Caco-2 (cell line): ENCODE data around the gene TMEM30A. TPM values are rescaled to one million over a fixed set of nuclear protein-coding genes. Genes with fewer than 3 reads are reported as not detected.
A peak's percentile ranks its signal among the peaks of the same experiment; 100 is the strongest.

Source experiments
- BruUV-seq: library from RNA; stranded (reverse); fragments of 400-500 nt; replicated peaks from 2 replicates; lab custom pipeline; 2021; lab: Mats Ljungman, UMichigan
- CTCF ChIA-PET: fragments of 300-600 bp; sonication (Branson Sonifier 250); formaldehyde crosslinking; loops from one replicate; lab custom pipeline; 2022; ENCODE audit warnings: antibody characterized with exemption; lab: Charles Lee
- POLR2A ChIA-PET: fragments of 300-600 bp; sonication (Branson Sonifier 250); formaldehyde crosslinking; loops from one replicate; lab custom pipeline; 2022; ENCODE audit warnings: antibody characterized with exemption; lab: Charles Lee
- DNase-seq, 2 experiments: peaks; one replicate each; pipeline versions ENCODE4 v3.0.0 to v3.0.0-alpha.2; 2020 to 2022
- H3K27me3 ChIP-seq: replicated peaks from 2 replicates; pipeline ENCODE4 v1.6.0; 2011; ENCODE audit warnings: low read length; ENCODE audit not compliant: control insufficient read depth, insufficient read depth
- H3K36me3 ChIP-seq: 2 replicates; pipeline ENCODE4 v1.5.1; 2011; ENCODE audit warnings: low read length; ENCODE audit not compliant: control insufficient read depth, insufficient read depth
- H3K4me1 ChIP-seq: fragments of 250-450 bp; sonication (Bioruptor Pico); 2 replicates; pipeline ENCODE4 v1.5.1; 2020; ENCODE audit warnings: mild to moderate bottlenecking
- H3K4me3 ChIP-seq: 2 replicates; pipeline ENCODE4 v1.5.1; 2011; ENCODE audit warnings: low read depth, mild to moderate bottlenecking, control low read depth, low read length
- H3K9me3 ChIP-seq: fragments of 250-450 bp; sonication (Bioruptor Pico); 2 replicates; pipeline ENCODE4 v1.5.1; 2020; ENCODE audit warnings: mild to moderate bottlenecking, moderate library complexity
- H3K27ac Mint-ChIP-seq: one replicate; pipeline ENCODE4 v1.8.0; 2022; ENCODE audit warnings: mixed read lengths; ENCODE audit not compliant: unreplicated experiment
- H3K27me3 Mint-ChIP-seq: one replicate; pipeline ENCODE4 v1.8.0; 2022; ENCODE audit warnings: mixed read lengths; ENCODE audit not compliant: insufficient read depth, unreplicated experiment
- H3K36me3 Mint-ChIP-seq: one replicate; pipeline ENCODE4 v1.8.0; 2022; ENCODE audit warnings: mild to moderate bottlenecking, mixed read lengths; ENCODE audit not compliant: insufficient read depth, unreplicated experiment
- H3K4me1 Mint-ChIP-seq: one replicate; pipeline ENCODE4 v1.8.0; 2022; ENCODE audit warnings: low read depth, mixed read lengths; ENCODE audit not compliant: unreplicated experiment
- H3K4me3 Mint-ChIP-seq: one replicate; pipeline ENCODE4 v1.8.0; 2022; ENCODE audit warnings: mild to moderate bottlenecking, moderate library complexity, mixed read lengths; ENCODE audit not compliant: unreplicated experiment
- H3K9me3 Mint-ChIP-seq: one replicate; pipeline ENCODE4 v1.8.0; 2022; ENCODE audit warnings: mixed read lengths; ENCODE audit not compliant: unreplicated experiment
- intact Hi-C: fragments of 100-400 bp; cut with micrococcal nuclease; formaldehyde crosslinking; loops from one replicate; pipeline ENCODE4 v1.10.0; 2022; ENCODE audit not compliant: unreplicated experiment
- total RNA-seq: library from RNA; stranded (reverse); gene quantifications from 2 replicates; pipeline ENCODE4 v1.2.3, GENCODE V29; 2022
- TF ChIP-seq, protein P1 (sequence below), 2 experiments: fragments of 200-600 bp in 1 of 2; IDR thresholded peaks; 1 replicate in 1 of 2; 2 replicates in 1 of 2; pipeline versions ENCODE4 v1.5.1 to v1.8.0; 2011 to 2022; ENCODE audit warnings: antibody characterized with exemption in 1 of 2, control low read depth in 1 of 2, inconsistent platforms in 1 of 2, low read depth in 1 of 2, low read length in 1 of 2, mild to moderate bottlenecking in 1 of 2, moderate library complexity in 1 of 2; ENCODE audit not compliant: insufficient read depth in 1 of 2, severe bottlenecking in 1 of 2, unreplicated experiment in 1 of 2

The TMEM30A gene
- total RNA-seq, 1 experiment from 2014 or later = 55.8 TPM

- TSS peak; percentile 64 for BruUV-seq
- H3K27ac Mint-ChIP-seq = peak within 1 kb of the TSS; percentile 43
- peak within 1 kb of the TSS; percentile 82 for H3K4me3 Mint-ChIP-seq
- H3K4me1 ChIP-seq = peaks cover 10% of the 10 kb centered on the region
- H3K4me3 ChIP-seq = peak within 1 kb of the TSS; percentile 45
- CTCF ChIA-PET = interaction anchor here (1.1 to 2.2 kb wide), 4 partner anchors 12 to 271 kb away, joined by 3 to 8 read pairs (median 5); no protein-coding TSS in a partner anchor
- DNase-seq = peak; percentile 77 to 78
- H3K9me3 Mint-ChIP-seq = no peaks in the 10 kb centered on the region
- H3K27me3 ChIP-seq = no peaks in the 10 kb centered on the region
- POLR2A ChIA-PET = no interaction called here
- H3K36me3 Mint-ChIP-seq = peaks cover 6% of the 10 kb centered on the region
- H3K9me3 ChIP-seq = no peaks in the 10 kb centered on the region
- intact Hi-C loops = loop anchor here (5.0 to 10.0 kb wide), 5 partner anchors 131 to 1529 kb away; no protein-coding TSS in a partner anchor
- no peaks in the 10 kb centered on the region for H3K27me3 Mint-ChIP-seq
- peaks cover 16% of the 10 kb centered on the region for H3K4me1 Mint-ChIP-seq
- no peaks in the 10 kb centered on the region for H3K36me3 ChIP-seq
- TF ChIP-seq, protein P1, sequence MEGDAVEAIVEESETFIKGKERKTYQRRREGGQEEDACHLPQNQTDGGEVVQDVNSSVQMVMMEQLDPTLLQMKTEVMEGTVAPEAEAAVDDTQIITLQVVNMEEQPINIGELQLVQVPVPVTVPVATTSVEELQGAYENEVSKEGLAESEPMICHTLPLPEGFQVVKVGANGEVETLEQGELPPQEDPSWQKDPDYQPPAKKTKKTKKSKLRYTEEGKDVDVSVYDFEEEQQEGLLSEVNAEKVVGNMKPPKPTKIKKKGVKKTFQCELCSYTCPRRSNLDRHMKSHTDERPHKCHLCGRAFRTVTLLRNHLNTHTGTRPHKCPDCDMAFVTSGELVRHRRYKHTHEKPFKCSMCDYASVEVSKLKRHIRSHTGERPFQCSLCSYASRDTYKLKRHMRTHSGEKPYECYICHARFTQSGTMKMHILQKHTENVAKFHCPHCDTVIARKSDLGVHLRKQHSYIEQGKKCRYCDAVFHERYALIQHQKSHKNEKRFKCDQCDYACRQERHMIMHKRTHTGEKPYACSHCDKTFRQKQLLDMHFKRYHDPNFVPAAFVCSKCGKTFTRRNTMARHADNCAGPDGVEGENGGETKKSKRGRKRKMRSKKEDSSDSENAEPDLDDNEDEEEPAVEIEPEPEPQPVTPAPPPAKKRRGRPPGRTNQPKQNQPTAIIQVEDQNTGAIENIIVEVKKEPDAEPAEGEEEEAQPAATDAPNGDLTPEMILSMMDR (IDR thresholded peaks at IDR 0.05; ENCODE audit: insufficient read depth in 1 of 2, low read depth in 1 of 2, low read length in 1 of 2, severe bottlenecking in 1 of 2, unreplicated experiment in 1 of 2) = peak in 1 of 2 experiments; percentile 11
Measured at GRCh38 chr6:75205776-75206575, 78.6 kb downstream of the TMEM30A start, which contains the start of gene COL12A1. Gene COL12A1, minus strand, starts transcription at chr6:75206053. Its CDS starts 3,261 bp downstream, at chr6:75202792.

DNA sequence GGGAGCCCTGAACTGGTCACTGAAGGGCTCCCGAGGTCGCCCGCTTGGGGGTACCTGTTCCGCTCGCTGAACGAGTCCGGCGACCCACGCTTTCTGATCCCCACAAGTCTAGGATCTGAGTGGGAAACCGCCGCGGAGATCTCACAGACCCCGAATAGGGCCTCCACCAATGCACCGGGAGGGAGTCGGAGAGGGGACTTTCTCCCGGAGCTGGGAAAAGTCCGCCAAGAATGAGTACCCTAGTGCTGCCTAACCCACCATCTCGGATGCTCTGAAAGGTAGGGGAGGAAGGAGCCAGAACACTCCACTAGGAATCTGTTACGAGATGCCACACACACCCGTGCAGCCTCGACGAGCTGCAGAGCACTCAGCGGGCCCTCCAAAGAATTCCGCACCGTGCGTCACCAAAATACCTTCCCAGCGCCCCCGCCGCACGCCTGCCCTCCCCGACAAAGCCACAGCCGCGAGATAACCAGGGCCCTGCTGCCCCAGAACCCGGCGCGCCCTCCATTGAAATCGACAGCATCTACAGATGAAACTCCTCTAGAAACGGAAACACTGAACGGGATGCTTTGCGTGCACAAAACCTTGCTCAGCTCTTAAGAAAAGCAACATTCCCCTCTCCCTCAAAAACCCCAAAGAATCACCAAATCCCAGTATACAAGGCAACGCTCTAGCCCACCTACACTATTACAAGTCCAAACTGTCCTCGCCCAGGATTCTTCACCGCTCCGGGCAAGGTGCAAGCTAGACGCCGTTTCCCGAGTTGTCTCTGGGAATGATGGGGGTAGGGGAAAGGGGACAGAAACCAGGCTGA lies 79.4 kb downstream of the TMEM30A start:
- Histone ChIP-seq H3K9me3 (no peaks in the 10 kb centered on the region), H3K36me3 (no peaks in the 10 kb centered on the region), H3K27me3 (no peaks in the 10 kb centered on the region), H3K4me3 (peak overlapping the region; percentile 45), H3K4me1 (peaks cover 10% of the 10 kb centered on the region)
- BruUV-seq = TSS peak; percentile 50
- peak overlapping the region; percentile 43 for H3K27ac Mint-ChIP-seq
- TF ChIP-seq, protein P1 (IDR thresholded peaks at IDR 0.05; ENCODE audit: insufficient read depth in 1 of 2, low read depth in 1 of 2, low read length in 1 of 2, severe bottlenecking in 1 of 2, unreplicated experiment in 1 of 2) = no peak
- peak overlapping the region; percentile 82 for H3K4me3 Mint-ChIP-seq
- ChIA-PET POLR2A (interaction anchor here (0.5 kb wide), 1 partner anchor 1685 kb away, joined by 3 read pairs; no protein-coding TSS in a partner anchor), CTCF (interaction anchor here (0.6 to 2.2 kb wide), 11 partner anchors 12 to 305 kb away, joined by 3 to 8 read pairs (median 5); no protein-coding TSS in a partner anchor)
- DNase-seq = peak; percentile 46 to 52
- intact Hi-C loops = loop anchor here (1.0 to 10.0 kb wide), 11 partner anchors 22 to 1528 kb away; no protein-coding TSS in a partner anchor
- peaks cover 16% of the 10 kb centered on the region for H3K4me1 Mint-ChIP-seq
- H3K36me3 Mint-ChIP-seq = peaks cover 6% of the 10 kb centered on the region
- no peaks in the 10 kb centered on the region for H3K27me3 Mint-ChIP-seq
- no peaks in the 10 kb centered on the region for H3K9me3 Mint-ChIP-seq
